Vagina (tissue), 2 donors: Measurements from ENCODE around the gene FAM156A.
"Not testable (repeated sequence)": the region's sequence is repeated elsewhere in the genome, so short reads cannot be mapped to it uniquely, and the experiment has no call there.

Source experiments
- POLR2A ChIP-seq, 2 donors: fragments of 450-650 bp; IDR thresholded peaks; one replicate each; pipeline ENCODE4 v1.6.1; 2017; ENCODE audit warnings: antibody characterized with exemption in 2 of 2, mild to moderate bottlenecking in 2 of 2, moderate library complexity in 2 of 2
- TF ChIP-seq, protein P1 (sequence below), 3 experiments: fragments of 450-650 bp in 2 of 3; fragments of 200-600 bp in 1 of 3; sonication (generic) in 1 of 3; IDR thresholded peaks; one replicate each; pipeline ENCODE4 v1.5.1; 2017 to 2019; ENCODE audit warnings: antibody characterized with exemption in 3 of 3, mild to moderate bottlenecking in 2 of 3, moderate library complexity in 2 of 3

DNA sequence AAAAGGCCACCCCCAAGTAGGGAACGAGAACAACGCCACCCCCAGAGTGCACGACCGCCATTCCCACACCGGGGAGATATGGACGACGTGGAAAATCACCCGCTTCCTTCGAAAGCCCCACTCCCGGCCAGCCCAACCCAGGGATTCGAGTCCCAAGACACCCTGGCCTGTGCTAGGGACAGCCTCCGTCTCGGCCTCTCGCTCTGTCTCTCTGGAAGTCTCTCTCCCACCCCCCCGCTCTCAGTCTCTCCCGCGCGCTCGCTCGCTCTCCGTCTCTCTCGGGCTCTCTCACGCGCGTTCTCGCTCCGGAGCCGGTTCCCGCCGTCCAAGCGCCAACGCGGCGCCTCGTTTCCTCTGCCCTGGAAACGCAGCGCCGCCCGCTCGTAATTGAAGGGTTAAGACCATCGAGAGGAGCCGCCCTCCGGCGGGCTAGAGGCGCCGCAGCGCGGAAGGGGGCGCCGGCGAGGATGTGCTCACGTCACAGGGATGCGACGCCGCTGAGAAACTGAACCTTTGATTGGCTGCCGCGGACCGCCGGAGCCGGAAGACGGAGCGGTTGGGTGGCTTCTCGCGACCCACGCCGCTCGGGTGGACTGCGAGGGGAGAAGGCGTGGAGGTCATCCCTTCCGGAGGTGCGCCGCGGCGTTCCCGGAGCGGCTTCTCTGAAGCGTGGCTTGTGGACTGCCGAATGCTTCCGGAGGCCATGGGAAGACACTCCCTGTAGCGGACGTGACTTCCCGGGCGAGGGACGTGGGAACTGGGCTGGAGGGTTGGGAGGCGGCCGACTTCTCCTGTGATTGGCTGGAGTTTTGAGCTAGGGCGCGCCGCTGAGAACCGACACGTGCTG, at the start of gene FAM156A:
- TF ChIP-seq, protein P1, sequence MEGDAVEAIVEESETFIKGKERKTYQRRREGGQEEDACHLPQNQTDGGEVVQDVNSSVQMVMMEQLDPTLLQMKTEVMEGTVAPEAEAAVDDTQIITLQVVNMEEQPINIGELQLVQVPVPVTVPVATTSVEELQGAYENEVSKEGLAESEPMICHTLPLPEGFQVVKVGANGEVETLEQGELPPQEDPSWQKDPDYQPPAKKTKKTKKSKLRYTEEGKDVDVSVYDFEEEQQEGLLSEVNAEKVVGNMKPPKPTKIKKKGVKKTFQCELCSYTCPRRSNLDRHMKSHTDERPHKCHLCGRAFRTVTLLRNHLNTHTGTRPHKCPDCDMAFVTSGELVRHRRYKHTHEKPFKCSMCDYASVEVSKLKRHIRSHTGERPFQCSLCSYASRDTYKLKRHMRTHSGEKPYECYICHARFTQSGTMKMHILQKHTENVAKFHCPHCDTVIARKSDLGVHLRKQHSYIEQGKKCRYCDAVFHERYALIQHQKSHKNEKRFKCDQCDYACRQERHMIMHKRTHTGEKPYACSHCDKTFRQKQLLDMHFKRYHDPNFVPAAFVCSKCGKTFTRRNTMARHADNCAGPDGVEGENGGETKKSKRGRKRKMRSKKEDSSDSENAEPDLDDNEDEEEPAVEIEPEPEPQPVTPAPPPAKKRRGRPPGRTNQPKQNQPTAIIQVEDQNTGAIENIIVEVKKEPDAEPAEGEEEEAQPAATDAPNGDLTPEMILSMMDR (IDR thresholded peaks at IDR 0.05) = not testable (repeated sequence)
- not testable (repeated sequence) for TF ChIP-seq POLR2A (IDR thresholded peaks at IDR 0.05)
